ENCODE data around the gene TBXAS1.

- TF ChIP-seq CTCF (IDR thresholded peaks at IDR 0.05) (no peak), ZFX (IDR thresholded peaks at IDR 0.05; ENCODE audit: borderline replicate concordance) (no peak)
Measured at GRCh38 chr7:139991911-139992310, 162.8 kb downstream of the TBXAS1 start.

Data from 22Rv1 (cell line).